Karpas-422 (cell line): Measurements from ENCODE around the gene ATP9A. TPM values are rescaled to one million over a fixed set of nuclear protein-coding genes. Genes with fewer than 3 reads are reported as not detected.

Experiments
- DNase-seq: peaks from one replicate; pipeline ENCODE4 v3.0.0-alpha.2; 2015
- H2AFZ ChIP-seq: fragments of 200-600 bp; sonication (generic); 2 replicates; pipeline ENCODE4 v1.6.1; 2014; ENCODE audit warnings: antibody characterized with exemption, low read length, mixed read lengths
- H3K27ac ChIP-seq: fragments of 200-600 bp; sonication (generic); 2 replicates; pipeline ENCODE4 v1.5.1; 2014; ENCODE audit warnings: mild to moderate bottlenecking, low read length, moderate library complexity
- H3K27me3 ChIP-seq: fragments of 200-600 bp; sonication (generic); 2 replicates; pipeline ENCODE4 v1.6.1; 2014; ENCODE audit warnings: low read length, mixed read lengths
- H3K36me3 ChIP-seq: fragments of 200-600 bp; sonication (generic); 2 replicates; pipeline ENCODE4 v1.6.1; 2014; ENCODE audit warnings: low read length, mixed read lengths; ENCODE audit not compliant: insufficient read depth
- H3K4me1 ChIP-seq: fragments of 200-600 bp; sonication (generic); 2 replicates; pipeline ENCODE4 v1.6.1; 2014; ENCODE audit warnings: mild to moderate bottlenecking, low read length, mixed read lengths
- H3K4me2 ChIP-seq: fragments of 200-600 bp; sonication (generic); 2 replicates; pipeline ENCODE4 v1.6.1; 2014; ENCODE audit warnings: low read length, low read depth, mild to moderate bottlenecking; ENCODE audit not compliant: poor library complexity, severe bottlenecking
- H3K4me3 ChIP-seq: fragments of 200-600 bp; sonication (generic); 2 replicates; pipeline ENCODE4 v1.5.1; 2014; ENCODE audit warnings: mild to moderate bottlenecking, antibody characterized with exemption, low read length, mixed read lengths
- H3K79me2 ChIP-seq: fragments of 200-600 bp; sonication (generic); 2 replicates; pipeline ENCODE4 v1.6.1; 2014; ENCODE audit warnings: mild to moderate bottlenecking, low read length, mixed read lengths
- H3K9ac ChIP-seq: fragments of 200-600 bp; sonication (generic); 2 replicates; pipeline ENCODE4 v1.6.0; 2014; ENCODE audit warnings: low read length
- H3K9me2 ChIP-seq: fragments of 200-600 bp; sonication (generic), shearing (Covaris generic); replicated peaks from 2 replicates; pipeline ENCODE4 v1.6.0; 2014; ENCODE audit warnings: mild to moderate bottlenecking, low read length, moderate library complexity; ENCODE audit not compliant: insufficient read depth
- H3K9me3 ChIP-seq: fragments of 300-700, 200-600 bp; sonication (generic); 2 replicates; pipeline ENCODE4 v1.6.1; 2014; ENCODE audit warnings: low read length, mixed read lengths
- H4K20me1 ChIP-seq: fragments of 200-600 bp; sonication (generic); 2 replicates; pipeline ENCODE4 v1.6.1; 2014; ENCODE audit warnings: mild to moderate bottlenecking, antibody characterized with exemption, low read length, low read depth; ENCODE audit not compliant: insufficient read depth
- total RNA-seq: library from RNA; depleted of rRNA; stranded (reverse); fragments of >200 nt; shearing (Covaris generic); gene quantifications from 2 replicates; pipeline ENCODE4 v1.2.3, GENCODE V29; 2014; ENCODE audit warnings: low replicate concordance

ATP9A gene
- total RNA-seq, 1 experiment from 2014 or later = 0.19 TPM

GRCh38 chr20:51668515-51668914 lies 99.7 kb downstream of the ATP9A start:
- no peak overlapping the region for H3K4me3 ChIP-seq
- no peak overlapping the region for H3K9ac ChIP-seq
- no peaks in the 10 kb centered on the region for H3K9me2 ChIP-seq
- H3K36me3 ChIP-seq = no peaks in the 10 kb centered on the region
- no peaks in the 10 kb centered on the region for H3K9me3 ChIP-seq
- H3K4me2 ChIP-seq = no peak overlapping the region
- no peak overlapping the region for H2AFZ ChIP-seq
- H3K79me2 ChIP-seq = no peaks in the 10 kb centered on the region
- peaks cover 4% of the 10 kb centered on the region for H3K4me1 ChIP-seq
- no peaks in the 10 kb centered on the region for H4K20me1 ChIP-seq
- DNase-seq = no peak
- no peak overlapping the region for H3K27ac ChIP-seq
- no peaks in the 10 kb centered on the region for H3K27me3 ChIP-seq

- Histone ChIP-seq H3K9ac (no peak overlapping the region), H3K4me3 (no peak overlapping the region), H4K20me1 (no peaks in the 10 kb centered on the region), H2AFZ (no peak overlapping the region), H3K79me2 (no peaks in the 10 kb centered on the region), H3K9me2 (no peaks in the 10 kb centered on the region), H3K27me3 (no peaks in the 10 kb centered on the region), H3K9me3 (no peaks in the 10 kb centered on the region), H3K4me1 (peaks cover 4% of the 10 kb centered on the region), H3K36me3 (no peaks in the 10 kb centered on the region), H3K27ac (no peak overlapping the region), H3K4me2 (no peak overlapping the region)
- no peak for DNase-seq
Observed at GRCh38 chr20:51667491-51667890, 100.7 kb downstream of the ATP9A start.

DNA sequence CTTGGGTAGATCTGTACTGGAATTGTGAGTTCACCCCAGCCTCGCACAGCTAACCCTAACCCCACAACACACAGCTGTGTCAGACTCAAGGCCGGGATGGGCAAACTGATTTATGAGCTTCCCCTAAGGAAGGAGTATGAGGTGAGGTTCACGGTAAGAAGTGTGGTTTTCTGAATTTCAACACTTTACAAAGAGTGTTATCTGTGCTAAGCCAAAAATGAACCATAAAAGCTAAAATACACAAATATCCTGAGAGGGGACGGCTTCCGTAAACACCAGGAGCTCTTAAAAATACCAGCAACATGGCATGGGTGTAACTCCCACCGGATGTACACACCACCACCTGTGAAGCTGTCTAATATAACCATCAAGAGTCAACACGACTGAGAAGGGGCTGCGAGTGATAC lies 101.2 kb downstream of the ATP9A start:
- Histone ChIP-seq H3K9ac (no peak overlapping the region), H3K36me3 (no peaks in the 10 kb centered on the region), H3K4me3 (no peak overlapping the region), H3K4me1 (peaks cover 4% of the 10 kb centered on the region), H2AFZ (no peak overlapping the region), H3K27me3 (no peaks in the 10 kb centered on the region), H3K9me3 (no peaks in the 10 kb centered on the region), H3K79me2 (no peaks in the 10 kb centered on the region), H3K4me2 (no peak overlapping the region), H3K9me2 (no peaks in the 10 kb centered on the region), H3K27ac (no peak overlapping the region), H4K20me1 (no peaks in the 10 kb centered on the region)
- no peak for DNase-seq

DNA sequence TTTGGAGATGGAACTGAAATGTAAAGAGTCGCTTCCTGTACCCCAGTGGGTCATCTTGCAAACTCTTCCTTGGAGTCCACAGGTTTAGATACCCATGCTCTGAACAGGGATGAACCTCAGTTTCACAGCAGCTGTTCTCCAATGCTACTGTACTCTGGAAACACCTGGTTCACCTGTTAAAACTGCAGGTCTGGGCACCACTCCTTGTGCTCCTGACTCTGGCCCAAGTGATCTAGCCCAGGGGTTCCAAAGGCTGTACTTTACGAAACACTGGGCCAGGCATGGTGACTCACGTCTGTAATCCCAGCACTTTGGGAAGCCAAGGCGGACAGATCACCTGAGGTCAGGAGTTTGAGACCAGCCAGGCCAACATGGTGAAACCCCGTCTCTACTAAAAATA lies 102.1 kb downstream of the ATP9A start:
- Histone ChIP-seq H3K36me3 (no peaks in the 10 kb centered on the region), H3K9ac (no peak overlapping the region), H3K27me3 (no peaks in the 10 kb centered on the region), H2AFZ (no peak overlapping the region), H3K79me2 (no peaks in the 10 kb centered on the region), H3K9me3 (no peaks in the 10 kb centered on the region), H3K9me2 (no peaks in the 10 kb centered on the region), H3K4me3 (no peak overlapping the region), H3K4me2 (no peak overlapping the region), H3K27ac (no peak overlapping the region), H4K20me1 (no peaks in the 10 kb centered on the region), H3K4me1 (peaks cover 4% of the 10 kb centered on the region)
- no peak for DNase-seq

GRCh38 chr20:51665543-51666118 lies 102.6 kb downstream of the ATP9A start:
- Histone ChIP-seq H3K4me3 (no peak overlapping the region), H3K4me1 (peaks cover 4% of the 10 kb centered on the region)

GRCh38 chr20:51661609-51662178 lies 106.5 kb downstream of the ATP9A start:
- H3K9me2 ChIP-seq = no peaks in the 10 kb centered on the region
- peaks cover 4% of the 10 kb centered on the region for H3K4me1 ChIP-seq
- no peaks in the 10 kb centered on the region for H3K36me3 ChIP-seq
- DNase-seq = no peak
- no peaks in the 10 kb centered on the region for H3K79me2 ChIP-seq
- H2AFZ ChIP-seq = no peak overlapping the region
- H3K9me3 ChIP-seq = no peaks in the 10 kb centered on the region
- no peak overlapping the region for H3K9ac ChIP-seq
- H3K27ac ChIP-seq = no peak overlapping the region
- no peak overlapping the region for H3K4me3 ChIP-seq
- no peak overlapping the region for H3K4me2 ChIP-seq
- H3K27me3 ChIP-seq = no peaks in the 10 kb centered on the region
- no peaks in the 10 kb centered on the region for H4K20me1 ChIP-seq

More at GRCh38 chr20:51665543-51666118, 102.6 kb downstream of the ATP9A start:
- Histone ChIP-seq H3K36me3 (no peaks in the 10 kb centered on the region), H3K27ac (no peak overlapping the region), H4K20me1 (no peaks in the 10 kb centered on the region), H3K9ac (no peak overlapping the region), H3K4me2 (no peak overlapping the region), H3K79me2 (no peaks in the 10 kb centered on the region), H3K27me3 (no peaks in the 10 kb centered on the region), H2AFZ (no peak overlapping the region), H3K9me2 (no peaks in the 10 kb centered on the region), H3K9me3 (no peaks in the 10 kb centered on the region)
- DNase-seq = no peak

- no peak for DNase-seq
- Histone ChIP-seq H4K20me1 (no peaks in the 10 kb centered on the region), H3K36me3 (no peaks in the 10 kb centered on the region), H3K9ac (no peak overlapping the region), H3K4me2 (no peak overlapping the region), H3K27me3 (no peaks in the 10 kb centered on the region), H3K79me2 (no peaks in the 10 kb centered on the region), H2AFZ (no peak overlapping the region), H3K4me3 (no peak overlapping the region), H3K27ac (no peak overlapping the region), H3K4me1 (peaks cover 4% of the 10 kb centered on the region), H3K9me3 (no peaks in the 10 kb centered on the region), H3K9me2 (no peaks in the 10 kb centered on the region)
Observed at GRCh38 chr20:51660672-51661608, 107.2 kb downstream of the ATP9A start.

DNA sequence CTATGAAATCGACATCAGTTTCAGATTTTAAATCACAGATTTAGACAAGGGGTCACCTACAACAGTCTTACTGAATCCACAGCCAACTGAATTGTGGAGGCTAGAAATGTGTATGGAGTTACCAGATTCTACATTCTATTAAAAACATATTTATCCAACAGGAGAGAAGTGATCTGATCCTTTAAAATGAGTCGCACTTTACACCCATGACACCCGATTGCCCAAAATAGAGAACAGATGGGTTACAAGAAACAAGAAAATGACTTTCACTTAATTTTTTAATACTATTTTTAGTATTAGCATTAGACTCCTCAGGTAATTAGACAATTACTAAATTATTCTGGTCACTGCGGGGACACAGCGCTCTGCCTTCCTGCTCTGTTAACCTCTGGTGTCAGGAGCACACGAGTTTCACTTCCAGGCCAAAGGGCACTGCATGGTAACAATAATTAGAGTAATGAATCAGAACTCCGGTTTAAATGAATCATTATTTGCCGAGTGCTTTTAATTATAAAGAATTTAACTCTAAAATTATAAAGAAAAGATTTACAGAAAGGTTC lies 108.6 kb downstream of the ATP9A start:
- no peak overlapping the region for H3K27ac ChIP-seq
- H2AFZ ChIP-seq = no peak overlapping the region
- H4K20me1 ChIP-seq = no peaks in the 10 kb centered on the region
- H3K9me3 ChIP-seq = no peaks in the 10 kb centered on the region
- H3K79me2 ChIP-seq = no peaks in the 10 kb centered on the region
- DNase-seq = no peak
- H3K4me2 ChIP-seq = no peak overlapping the region
- H3K9ac ChIP-seq = no peak overlapping the region
- no peaks in the 10 kb centered on the region for H3K36me3 ChIP-seq
- H3K9me2 ChIP-seq = no peaks in the 10 kb centered on the region
- no peaks in the 10 kb centered on the region for H3K4me1 ChIP-seq
- H3K4me3 ChIP-seq = no peak overlapping the region
- no peaks in the 10 kb centered on the region for H3K27me3 ChIP-seq
